ACC112 (cell line): ENCODE results near the gene SLC8A1.

ENCODE experiments used
- H2AFZ ChIP-seq: fragments of 200-600 bp; sonication (generic); one replicate; pipeline ENCODE4 v1.6.0; 2017; ENCODE audit warnings: antibody characterized with exemption, low read length; ENCODE audit not compliant: unreplicated experiment
- H3K27ac ChIP-seq: fragments of 200-600 bp; sonication (generic); 2 replicates; pipeline ENCODE4 v1.5.1; 2014; ENCODE audit warnings: low read depth, mild to moderate bottlenecking, antibody characterized with exemption, low read length, moderate library complexity
- H3K27me3 ChIP-seq: fragments of 200-600 bp; sonication (generic); 2 replicates; pipeline ENCODE4 v1.6.1; 2014; ENCODE audit warnings: mild to moderate bottlenecking, antibody characterized with exemption, low read length, moderate library complexity, mixed read lengths; ENCODE audit not compliant: insufficient read depth
- H3K36me3 ChIP-seq: fragments of 200-600 bp; sonication (generic); 2 replicates; pipeline ENCODE4 v1.6.1; 2016; ENCODE audit warnings: mild to moderate bottlenecking, antibody characterized with exemption, low read length, moderate library complexity, mixed read lengths; ENCODE audit not compliant: insufficient read depth
- H3K4me1 ChIP-seq: fragments of 200-600 bp; sonication (generic); one replicate; pipeline ENCODE4 v1.6.1; 2016; ENCODE audit warnings: low read length, mixed read lengths; ENCODE audit not compliant: insufficient read depth, unreplicated experiment, control insufficient read depth
- H3K4me3 ChIP-seq: fragments of 200-600 bp; sonication (generic); 2 replicates; pipeline ENCODE4 v1.5.1; 2014; ENCODE audit warnings: mild to moderate bottlenecking, low read depth, low read length
- H3K79me2 ChIP-seq: fragments of 200-600 bp; sonication (generic); one replicate; pipeline ENCODE4 v1.6.0; 2016; ENCODE audit warnings: low read length; ENCODE audit not compliant: control insufficient read depth, unreplicated experiment, insufficient read depth

Gene SLC8A1

GRCh38 chr2:40458271-40458794, 6.4 kb upstream of the SLC8A1 start:
- Histone ChIP-seq H2AFZ (no peak overlapping the region), H3K4me1 (peaks cover 19% of the 10 kb centered on the region), H3K36me3 (no peaks in the 10 kb centered on the region), H3K27me3 (no peaks in the 10 kb centered on the region), H3K79me2 (no peaks in the 10 kb centered on the region), H3K4me3 (no peak overlapping the region), H3K27ac (no peak overlapping the region)

- Histone ChIP-seq H3K27me3 (no peaks in the 10 kb centered on the region), H3K79me2 (no peaks in the 10 kb centered on the region), H3K4me1 (peaks cover 19% of the 10 kb centered on the region), H3K36me3 (no peaks in the 10 kb centered on the region), H2AFZ (peak overlapping the region; percentile 49), H3K4me3 (peak overlapping the region; percentile 37), H3K27ac (no peak overlapping the region)
Observed at GRCh38 chr2:40457837-40458236, 5.9 kb upstream of the SLC8A1 start.

GRCh38 chr2:40457366-40457765, 5.5 kb upstream of the SLC8A1 start:
- H3K27ac ChIP-seq: no peak overlapping the region
- H3K4me3 ChIP-seq: peak overlapping the region; percentile 37
- H3K27me3 ChIP-seq: no peaks in the 10 kb centered on the region
- H3K4me1 ChIP-seq: peaks cover 19% of the 10 kb centered on the region
- H2AFZ ChIP-seq: peak overlapping the region; percentile 49
- no peaks in the 10 kb centered on the region for H3K79me2 ChIP-seq
- no peaks in the 10 kb centered on the region for H3K36me3 ChIP-seq

DNA sequence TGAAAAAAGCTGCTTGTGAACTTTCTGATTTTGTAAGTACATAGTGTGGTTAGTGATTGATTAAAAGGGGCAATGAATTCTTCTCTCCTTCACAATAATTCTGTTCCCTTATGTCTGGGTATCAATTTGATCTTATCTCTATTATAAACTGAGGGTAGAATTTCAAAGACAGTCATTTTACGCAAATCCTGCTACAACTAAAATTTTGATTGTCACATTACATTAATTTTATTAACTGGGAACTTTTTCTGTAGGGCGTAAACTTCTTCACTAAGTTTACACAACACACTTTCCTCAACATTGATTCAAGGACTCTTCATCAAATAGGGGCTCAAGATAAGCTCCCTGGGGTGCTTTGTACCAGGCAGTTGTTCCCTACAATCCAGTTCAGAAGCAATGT, 5.0 kb upstream of the SLC8A1 start:
- Histone ChIP-seq H3K4me3 (no peak overlapping the region), H3K79me2 (no peaks in the 10 kb centered on the region), H3K27ac (no peak overlapping the region)

GRCh38 chr2:40455661-40456060, 3.8 kb upstream of the SLC8A1 start:
- Histone ChIP-seq H3K4me1 (peaks cover 19% of the 10 kb centered on the region), H3K27me3 (no peaks in the 10 kb centered on the region), H3K4me3 (no peak overlapping the region)

More for the DNA sequence above, 5.0 kb upstream of the SLC8A1 start:
- H3K27me3 ChIP-seq: no peaks in the 10 kb centered on the region
- no peak overlapping the region for H2AFZ ChIP-seq
- peaks cover 19% of the 10 kb centered on the region for H3K4me1 ChIP-seq
- H3K36me3 ChIP-seq: no peaks in the 10 kb centered on the region

DNA sequence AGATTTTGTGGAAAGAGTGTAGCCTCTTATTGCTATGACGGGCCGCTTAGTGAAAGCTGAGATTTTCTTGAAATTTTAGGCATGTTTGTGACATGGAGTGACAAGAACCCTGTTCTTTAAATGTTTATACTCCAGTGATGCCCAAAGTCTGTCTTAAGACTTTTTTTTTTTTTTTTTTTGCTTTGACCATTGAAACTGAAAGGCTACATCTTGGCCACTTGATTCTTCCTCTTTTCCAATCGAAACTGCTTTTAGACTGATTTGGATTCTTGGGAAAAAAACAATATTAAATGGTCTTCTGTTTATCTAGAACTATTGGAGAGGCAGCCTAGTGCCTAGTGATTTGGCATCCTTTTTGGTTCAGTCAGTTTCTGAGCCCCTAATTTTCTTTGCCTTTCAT, 2.4 kb upstream of the SLC8A1 start:
- H3K4me1 ChIP-seq: peaks cover 24% of the 10 kb centered on the region
- H3K4me3 ChIP-seq: no peak overlapping the region
- H3K27me3 ChIP-seq: no peaks in the 10 kb centered on the region
- no peak overlapping the region for H2AFZ ChIP-seq
- no peak overlapping the region for H3K27ac ChIP-seq
- peaks cover under 1% of the 10 kb centered on the region for H3K79me2 ChIP-seq
- no peaks in the 10 kb centered on the region for H3K36me3 ChIP-seq

More at GRCh38 chr2:40455661-40456060, 3.8 kb upstream of the SLC8A1 start:
- Histone ChIP-seq H3K79me2 (no peaks in the 10 kb centered on the region), H3K36me3 (no peaks in the 10 kb centered on the region), H2AFZ (no peak overlapping the region), H3K27ac (no peak overlapping the region)

DNA sequence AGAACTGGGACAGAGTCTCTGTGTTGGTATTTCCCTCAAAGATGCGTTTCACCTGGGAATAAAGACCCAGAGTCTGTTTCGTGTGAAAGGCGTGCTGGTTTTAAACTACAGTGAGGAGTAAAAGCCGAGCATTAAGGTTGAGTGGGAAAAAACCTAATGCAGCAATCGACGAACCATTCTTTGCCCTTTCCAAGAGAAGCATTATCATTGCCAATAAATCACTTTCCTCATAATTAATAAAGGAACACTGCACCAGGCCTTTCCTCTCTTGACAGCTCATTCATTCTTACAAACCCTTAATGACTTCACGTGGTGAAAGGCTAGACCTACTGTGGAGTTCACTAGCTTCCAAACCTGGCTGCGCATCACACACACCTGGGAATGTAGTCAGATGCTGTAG, 896 bp upstream of the SLC8A1 start:
- Histone ChIP-seq H3K27me3 (no peaks in the 10 kb centered on the region), H3K4me3 (peak overlapping the region; percentile 92), H3K79me2 (peaks cover 6% of the 10 kb centered on the region), H3K4me1 (peaks cover 21% of the 10 kb centered on the region), H3K27ac (no peak overlapping the region), H3K36me3 (no peaks in the 10 kb centered on the region), H2AFZ (peak overlapping the region; percentile 90)

GRCh38 chr2:40450796-40451430, 977 bp downstream of the SLC8A1 start:
- peak overlapping the region; percentile 49 for H3K27ac ChIP-seq
- H2AFZ ChIP-seq: peak overlapping the region; percentile 90
- H3K79me2 ChIP-seq: peaks cover 8% of the 10 kb centered on the region
- H3K4me1 ChIP-seq: peaks cover 13% of the 10 kb centered on the region
- H3K4me3 ChIP-seq: peak overlapping the region; percentile 92
- no peaks in the 10 kb centered on the region for H3K27me3 ChIP-seq
- no peaks in the 10 kb centered on the region for H3K36me3 ChIP-seq

GRCh38 chr2:40450066-40450795, 1.7 kb downstream of the SLC8A1 start:
- Histone ChIP-seq H3K4me3 (peak overlapping the region; percentile 92), H2AFZ (peak overlapping the region; percentile 90), H3K79me2 (peaks cover 8% of the 10 kb centered on the region), H3K4me1 (peaks cover 9% of the 10 kb centered on the region), H3K36me3 (no peaks in the 10 kb centered on the region), H3K27me3 (no peaks in the 10 kb centered on the region), H3K27ac (peak overlapping the region; percentile 49)

- Histone ChIP-seq H2AFZ (no peak overlapping the region), H3K27me3 (no peaks in the 10 kb centered on the region), H3K27ac (no peak overlapping the region), H3K79me2 (peaks cover 8% of the 10 kb centered on the region), H3K4me3 (peak overlapping the region; percentile 38), H3K36me3 (no peaks in the 10 kb centered on the region), H3K4me1 (peaks cover 9% of the 10 kb centered on the region)
Observed at GRCh38 chr2:40448476-40449079, 3.3 kb downstream of the SLC8A1 start.
